ENCODE data around the gene USP3.

The USP3 gene

DNA sequence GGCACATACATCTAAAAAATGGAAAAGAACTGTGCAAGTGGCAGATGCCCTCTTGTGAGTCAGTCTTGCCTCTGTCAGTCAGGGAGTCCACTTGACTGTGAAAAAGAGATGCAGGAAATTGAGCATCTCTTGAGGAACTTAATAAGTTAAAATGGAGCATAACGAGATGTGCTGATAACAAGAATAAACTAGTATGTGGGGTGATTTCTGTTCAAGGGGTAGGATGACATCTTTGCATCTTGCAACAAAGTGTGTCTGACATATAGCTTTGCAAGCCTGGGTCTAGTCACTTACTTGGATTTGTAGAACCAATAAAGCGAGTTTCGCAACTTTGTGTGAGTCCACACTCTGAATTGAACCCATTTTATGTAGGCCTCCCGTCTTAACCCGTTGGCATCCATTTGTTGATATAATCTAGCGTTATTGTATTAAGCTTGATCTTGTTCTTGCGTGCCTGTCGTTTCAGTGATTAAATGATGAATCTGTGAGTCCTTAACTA lies 2.2 kb downstream of the USP3 start:
- H3K4me1 ChIP-seq: peaks cover 29% of the 10 kb centered on the region
- H3K27me3 ChIP-seq: no peaks in the 10 kb centered on the region
- no peak for DNase-seq
- H3K4me3 ChIP-seq (ENCODE audit: low read depth, low read length): peak overlapping the region; percentile 91
- peaks cover 8% of the 10 kb centered on the region; the same call in 1 of the 2 replicates for H3K36me3 ChIP-seq
- TF ChIP-seq, protein P1, sequence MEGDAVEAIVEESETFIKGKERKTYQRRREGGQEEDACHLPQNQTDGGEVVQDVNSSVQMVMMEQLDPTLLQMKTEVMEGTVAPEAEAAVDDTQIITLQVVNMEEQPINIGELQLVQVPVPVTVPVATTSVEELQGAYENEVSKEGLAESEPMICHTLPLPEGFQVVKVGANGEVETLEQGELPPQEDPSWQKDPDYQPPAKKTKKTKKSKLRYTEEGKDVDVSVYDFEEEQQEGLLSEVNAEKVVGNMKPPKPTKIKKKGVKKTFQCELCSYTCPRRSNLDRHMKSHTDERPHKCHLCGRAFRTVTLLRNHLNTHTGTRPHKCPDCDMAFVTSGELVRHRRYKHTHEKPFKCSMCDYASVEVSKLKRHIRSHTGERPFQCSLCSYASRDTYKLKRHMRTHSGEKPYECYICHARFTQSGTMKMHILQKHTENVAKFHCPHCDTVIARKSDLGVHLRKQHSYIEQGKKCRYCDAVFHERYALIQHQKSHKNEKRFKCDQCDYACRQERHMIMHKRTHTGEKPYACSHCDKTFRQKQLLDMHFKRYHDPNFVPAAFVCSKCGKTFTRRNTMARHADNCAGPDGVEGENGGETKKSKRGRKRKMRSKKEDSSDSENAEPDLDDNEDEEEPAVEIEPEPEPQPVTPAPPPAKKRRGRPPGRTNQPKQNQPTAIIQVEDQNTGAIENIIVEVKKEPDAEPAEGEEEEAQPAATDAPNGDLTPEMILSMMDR (IDR thresholded peaks at IDR 0.05; ENCODE audit: low read depth, low read length): no peak
- H3K9me3 ChIP-seq: no peaks in the 10 kb centered on the region

DNA sequence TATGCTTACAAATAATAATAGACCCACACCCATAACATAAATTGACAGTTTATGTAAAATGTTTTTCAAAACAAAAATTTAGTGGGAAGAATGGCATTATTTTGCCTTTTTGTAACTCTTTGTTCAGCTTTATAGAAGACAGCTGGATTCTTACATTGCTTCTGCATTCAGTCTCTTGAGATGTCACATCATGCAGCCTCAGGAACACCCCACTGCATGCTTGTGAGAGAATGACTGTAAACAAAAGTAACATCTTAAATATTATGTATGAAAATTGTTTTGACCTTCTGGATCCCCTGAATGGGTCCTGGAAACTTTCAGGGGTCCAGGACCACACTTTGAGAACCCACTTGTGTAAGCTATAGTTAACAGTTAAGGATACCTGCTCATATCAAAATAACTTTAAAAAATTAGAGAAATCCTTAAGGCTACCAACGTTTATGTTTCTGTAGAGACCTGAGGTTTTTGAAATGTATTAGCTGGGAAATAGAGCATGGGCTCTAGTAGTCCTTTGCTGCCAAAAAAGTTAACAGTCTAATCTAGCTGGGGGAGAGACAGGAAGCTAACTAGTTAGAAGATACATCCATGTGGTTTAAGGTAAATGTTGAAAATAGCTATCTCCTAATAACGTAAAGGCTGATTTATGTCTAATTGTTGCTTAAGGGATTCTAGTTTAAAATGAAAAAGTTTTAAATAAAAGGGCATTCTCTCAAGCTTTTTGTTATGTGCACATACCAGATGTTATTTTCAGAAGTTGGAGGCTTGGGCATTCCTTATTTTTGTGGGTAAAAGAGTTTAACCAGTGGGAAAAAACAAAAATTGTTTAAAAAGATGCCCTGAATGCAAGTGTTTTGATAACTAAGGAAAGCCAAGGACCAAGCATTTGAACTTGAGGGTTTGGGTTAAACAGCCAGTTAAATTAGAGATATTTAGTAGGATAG lies 3.8 kb downstream of the USP3 start:
- Histone ChIP-seq H3K27me3 (no peaks in the 10 kb centered on the region), H3K9me3 (no peaks in the 10 kb centered on the region), H3K36me3 (peaks cover 8% of the 10 kb centered on the region; the same call in 1 of the 2 replicates), H3K4me1 (peaks cover 29% of the 10 kb centered on the region), H3K4me3 (ENCODE audit: low read depth, low read length) (no peak overlapping the region)
- TF ChIP-seq, protein P1 (IDR thresholded peaks at IDR 0.05; ENCODE audit: low read depth, low read length): no peak
- DNase-seq: no peak

DNA sequence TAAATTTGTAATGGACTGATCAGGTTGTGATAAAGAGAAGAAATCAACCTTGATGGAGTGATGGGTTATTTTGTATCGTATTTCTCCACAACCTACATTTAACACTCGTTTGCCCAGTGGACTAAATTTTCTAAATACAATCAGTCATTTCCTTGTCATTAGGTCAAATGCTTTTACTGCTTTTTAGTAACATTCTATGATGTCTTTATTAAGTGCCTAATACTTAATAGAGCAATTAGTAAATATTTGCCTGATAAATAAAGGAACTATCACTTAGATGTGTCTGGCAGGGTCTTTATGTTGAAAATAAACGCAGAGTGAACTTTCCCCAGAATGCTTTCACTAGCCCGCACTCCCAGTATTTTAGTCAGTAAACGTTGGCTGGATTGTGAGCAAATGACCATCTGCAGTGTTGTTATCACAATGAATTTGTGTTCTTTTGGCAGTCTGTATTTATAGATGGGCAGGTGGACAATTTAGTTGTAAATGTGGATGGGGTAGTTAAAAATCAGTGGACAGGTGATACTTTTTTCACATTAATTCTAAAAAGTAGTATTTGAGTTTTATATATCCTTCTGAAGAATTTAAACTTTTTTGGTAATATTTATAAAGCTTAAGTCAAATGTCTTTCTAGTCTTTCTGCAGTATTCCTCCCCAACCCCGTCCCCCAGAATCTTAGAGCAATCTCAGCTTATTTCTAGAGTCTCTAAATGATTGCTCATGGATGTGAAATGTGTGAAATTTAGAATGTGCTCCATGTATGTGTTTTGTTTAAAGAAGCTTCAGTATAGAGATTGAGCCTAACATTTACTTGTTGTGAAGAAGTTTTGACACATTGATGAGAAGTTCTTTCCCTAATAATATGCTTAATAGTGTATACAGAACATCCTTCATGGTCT lies 4.9 kb downstream of the USP3 start:
- TF ChIP-seq, protein P1 (IDR thresholded peaks at IDR 0.05; ENCODE audit: low read depth, low read length): no peak
- no peaks in the 10 kb centered on the region for H3K9me3 ChIP-seq
- peaks cover 23% of the 10 kb centered on the region for H3K4me1 ChIP-seq
- H3K36me3 ChIP-seq: peaks cover 8% of the 10 kb centered on the region; the same call in 1 of the 2 replicates
- DNase-seq: no peak
- H3K27me3 ChIP-seq: no peaks in the 10 kb centered on the region
- H3K4me3 ChIP-seq (ENCODE audit: low read depth, low read length): no peak overlapping the region

DNA sequence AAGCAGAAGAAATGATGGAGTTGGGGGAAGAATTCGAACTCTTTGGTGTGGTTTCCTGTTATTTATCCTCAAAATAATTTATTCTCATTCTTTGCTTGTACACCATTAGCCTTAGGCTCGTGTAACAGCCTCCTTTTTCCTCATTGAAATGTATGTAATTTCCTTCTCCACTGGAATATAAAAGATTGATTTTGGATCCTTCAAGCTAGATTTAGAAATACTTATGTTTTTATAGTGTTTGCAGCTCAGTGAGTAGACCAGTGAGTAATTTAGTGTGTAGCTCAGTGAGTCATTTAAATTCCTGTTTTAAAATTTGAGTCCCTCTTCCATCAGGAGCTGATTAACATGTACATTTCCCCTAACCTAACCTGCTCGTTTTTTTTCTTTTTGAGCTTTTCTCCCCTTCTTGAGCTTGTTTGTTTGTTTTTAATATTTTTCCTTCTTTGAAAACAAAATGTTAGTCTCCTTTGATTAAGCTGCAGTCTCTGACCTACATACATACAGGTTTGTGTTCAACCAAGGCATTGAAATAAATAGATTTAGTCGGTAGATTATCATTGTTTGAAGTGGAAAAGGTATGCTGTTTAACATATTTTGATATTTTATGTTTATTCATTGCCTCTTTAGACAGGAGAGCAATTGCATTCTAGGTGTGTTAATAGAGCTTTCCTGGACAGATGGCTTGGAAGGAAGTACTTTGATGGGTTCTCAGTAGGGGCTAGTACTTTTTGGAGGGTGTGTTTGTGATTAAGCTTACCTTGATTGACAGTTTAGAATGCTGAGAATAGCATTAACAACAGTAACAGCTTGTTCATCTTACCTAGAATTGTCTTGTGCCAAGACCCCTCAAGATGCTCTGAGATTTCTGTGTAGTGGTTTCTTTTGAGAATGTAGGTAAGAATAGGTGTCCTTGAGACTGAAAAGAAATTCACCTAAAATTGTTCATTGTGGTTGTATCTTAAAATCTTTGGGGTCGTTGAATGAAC lies 5.9 kb downstream of the USP3 start:
- no peaks in the 10 kb centered on the region for H3K27me3 ChIP-seq
- H3K4me3 ChIP-seq (ENCODE audit: low read depth, low read length): no peak overlapping the region
- H3K9me3 ChIP-seq: no peaks in the 10 kb centered on the region
- H3K4me1 ChIP-seq: peaks cover 32% of the 10 kb centered on the region
- TF ChIP-seq, protein P1 (IDR thresholded peaks at IDR 0.05; ENCODE audit: low read depth, low read length): no peak
- DNase-seq: no peak
- H3K36me3 ChIP-seq: peaks cover under 1% of the 10 kb centered on the region; the same call in 1 of the 2 replicates

DNA sequence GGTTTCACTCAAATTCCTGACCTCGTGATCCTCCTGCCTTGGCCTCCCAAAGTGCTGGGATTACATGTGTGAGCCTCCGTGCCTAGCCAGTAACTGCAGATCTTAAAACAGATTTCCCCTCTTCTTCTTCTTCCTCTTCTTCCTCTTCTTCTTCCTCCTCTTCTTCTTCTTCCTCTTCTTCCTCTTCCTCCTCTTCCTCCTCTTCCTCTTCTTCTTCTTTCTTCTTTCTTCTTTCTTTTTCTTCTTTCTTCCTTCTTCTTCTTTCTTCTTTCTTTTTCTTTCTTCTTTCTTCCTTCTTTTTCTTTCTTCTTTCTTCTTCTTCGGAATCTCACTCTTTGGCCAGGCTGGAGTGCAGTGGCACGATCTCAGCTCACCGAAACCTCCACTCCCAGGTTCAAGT lies 7.8 kb downstream of the USP3 start:
- TF ChIP-seq, protein P1 (IDR thresholded peaks at IDR 0.05; ENCODE audit: low read depth, low read length): no peak
- no peak for DNase-seq
- no peak overlapping the region for H3K4me3 ChIP-seq (ENCODE audit: low read depth, low read length)
- H3K36me3 ChIP-seq: no peaks in the 10 kb centered on the region
- H3K27me3 ChIP-seq: no peaks in the 10 kb centered on the region
- no peaks in the 10 kb centered on the region for H3K9me3 ChIP-seq
- peaks cover 29% of the 10 kb centered on the region for H3K4me1 ChIP-seq

Data from BE2C (cell line).